Left colon (tissue), 2 donors: ENCODE data around the gene NBPF11. TPM values are rescaled to one million over a fixed set of nuclear protein-coding genes. Genes with fewer than 3 reads are reported as not detected.
A peak's percentile ranks its signal among the peaks of the same experiment; 100 is the strongest.
"Not testable (repeated sequence)": the region's sequence is repeated elsewhere in the genome, so short reads cannot be mapped to it uniquely, and the experiment has no call there.

ENCODE experiments used
- ATAC-seq: fragments of 200-7000 bp; cut with Tn5 transposase; one replicate; pipeline ENCODE4 v1.9.1; 2020; ENCODE audit warnings: mild to moderate bottlenecking, moderate library complexity
- DNase-seq, 2 donors: peaks; one replicate each; pipeline ENCODE4 v3.0.0-alpha.2; 2020
- intact Hi-C, 2 donors: fragments of 100-400 bp; cut with DNase I in 1 of 2; cut with micrococcal nuclease in 1 of 2; formaldehyde crosslinking; loops; one replicate each; pipeline versions ENCODE4 v1.11.2 to v1.14.0; 2022; cut with DNase I, micrococcal nuclease
- long read RNA-seq: library from polyadenylated mRNA; unstranded; transcript quantifications from one replicate; pipeline ENCODE4 v2.0.0, GENCODE V29; 2021
- total RNA-seq, 2 donors: library from RNA; stranded (reverse); fragmentation: NEBNext Ultra II Directional; extraction: Animal tissue kit (Norgen Biotek cat#: 25700); gene quantifications; one replicate each; pipeline ENCODE4 v1.2.1, GENCODE V29; 2021
- donor health status: DM: no; HTN: no; CAD: no.
- donor health status: DM: yes; HTN: yes; CAD: no.

NBPF11 gene, protein sequence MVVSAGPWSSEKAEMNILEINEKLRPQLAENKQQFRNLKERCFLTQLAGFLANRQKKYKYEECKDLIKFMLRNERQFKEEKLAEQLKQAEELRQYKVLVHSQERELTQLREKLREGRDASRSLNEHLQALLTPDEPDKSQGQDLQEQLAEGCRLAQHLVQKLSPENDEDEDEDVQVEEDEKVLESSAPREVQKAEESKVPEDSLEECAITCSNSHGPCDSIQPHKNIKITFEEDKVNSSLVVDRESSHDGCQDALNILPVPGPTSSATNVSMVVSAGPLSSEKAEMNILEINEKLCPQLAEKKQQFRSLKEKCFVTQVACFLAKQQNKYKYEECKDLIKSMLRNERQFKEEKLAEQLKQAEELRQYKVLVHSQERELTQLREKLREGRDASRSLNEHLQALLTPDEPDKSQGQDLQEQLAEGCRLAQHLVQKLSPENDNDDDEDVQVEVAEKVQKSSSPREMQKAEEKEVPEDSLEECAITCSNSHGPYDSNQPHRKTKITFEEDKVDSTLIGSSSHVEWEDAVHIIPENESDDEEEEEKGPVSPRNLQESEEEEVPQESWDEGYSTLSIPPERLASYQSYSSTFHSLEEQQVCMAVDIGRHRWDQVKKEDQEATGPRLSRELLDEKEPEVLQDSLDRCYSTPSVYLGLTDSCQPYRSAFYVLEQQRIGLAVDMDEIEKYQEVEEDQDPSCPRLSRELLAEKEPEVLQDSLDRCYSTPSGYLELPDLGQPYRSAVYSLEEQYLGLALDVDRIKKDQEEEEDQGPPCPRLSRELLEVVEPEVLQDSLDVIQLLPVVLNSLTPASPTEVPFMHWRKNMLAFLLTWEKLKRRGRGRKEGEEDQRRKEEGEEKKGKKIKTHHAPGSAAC
- 10 to 100 TPM in 1 of 2 donors, 1 to 10 TPM in 1; 8.7 to 10.1 TPM for total RNA-seq
- long read RNA-seq, partial matches to known transcripts = 3 of 13 reads
- long read RNA-seq, other reads (novel, unspliced or antisense) = 10 of 13 reads

DNA sequence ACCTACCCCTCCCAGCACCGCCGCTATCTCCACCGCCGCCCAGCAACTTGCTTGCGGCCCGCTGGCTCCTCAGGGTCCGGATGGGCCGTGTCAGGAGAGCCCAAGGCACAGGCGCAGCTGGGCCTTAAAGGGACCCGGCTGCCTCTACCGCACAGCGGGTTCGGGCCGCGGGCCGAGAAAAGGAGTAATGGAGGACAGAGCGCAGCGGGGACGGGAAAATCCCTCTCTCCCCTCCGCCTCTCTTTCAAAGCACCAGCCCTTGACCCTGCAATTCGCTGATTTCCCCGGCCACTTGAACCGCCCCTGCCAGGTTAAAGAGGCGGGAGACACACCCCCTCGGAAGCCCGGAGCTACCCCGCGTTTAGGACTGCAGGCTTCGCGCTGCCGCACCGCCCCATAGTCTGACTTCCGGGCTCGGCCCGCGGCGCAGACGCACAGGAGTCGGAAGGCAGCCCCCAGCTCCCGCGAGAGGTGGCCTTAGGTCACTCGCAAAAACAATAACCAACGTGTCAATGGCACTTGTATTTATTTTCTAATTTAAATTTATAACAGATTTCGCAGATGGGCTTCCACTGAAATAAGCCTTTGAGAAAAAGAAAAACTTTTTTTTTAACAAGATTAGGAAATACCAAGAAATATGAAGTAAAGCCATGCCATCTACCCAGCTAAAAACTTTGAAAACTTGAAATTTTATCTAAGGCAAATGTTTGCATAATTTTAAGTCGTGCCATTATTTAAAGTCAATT, at the start of gene NBPF11:
Gene NBPF11 (minus strand): TSS at position 371 of the 746 bp plus-strand sequence. CDS start 25,278 bp downstream, outside the sequence.
- intact Hi-C loops = not testable (repeated sequence)
- DNase-seq = peak; percentile 89
- peak; percentile 91 for ATAC-seq

- ATAC-seq = peak; percentile 98
- intact Hi-C loops, DNase-seq: not testable (repeated sequence)
Observed at GRCh38 chr1:148197396-148197795, 45.3 kb upstream of the NBPF11 start.

DNA sequence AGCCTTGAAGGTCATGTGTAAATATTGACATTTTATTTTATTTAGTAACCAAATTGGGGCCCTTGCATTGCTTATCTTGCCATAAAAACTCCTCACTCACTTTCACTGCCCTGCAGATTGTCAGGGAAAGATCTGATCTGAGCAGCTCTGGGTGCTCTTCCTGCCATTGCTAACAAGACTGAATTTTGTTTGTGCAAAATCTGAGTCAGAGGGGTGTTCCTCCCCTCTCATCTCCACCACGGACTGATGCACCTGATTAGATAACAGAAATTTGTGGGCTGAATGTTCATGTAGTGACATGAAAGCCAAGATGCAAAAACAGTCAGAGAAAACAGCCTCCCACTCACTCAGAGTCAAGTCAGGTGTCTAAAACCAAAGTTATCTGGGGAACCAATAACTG, 44.9 kb upstream of the NBPF11 start:
- intact Hi-C loops, DNase-seq: not testable (repeated sequence)
- peak; percentile 76 for ATAC-seq

- ATAC-seq, intact Hi-C loops, DNase-seq: not testable (repeated sequence)
Observed at GRCh38 chr1:148195115-148195514, 43.0 kb upstream of the NBPF11 start.

GRCh38 chr1:148188768-148189167, 36.7 kb upstream of the NBPF11 start:
- DNase-seq = peak; percentile 21 to 44
- peak; percentile 34 for ATAC-seq
- intact Hi-C loops = not testable (repeated sequence)

DNA sequence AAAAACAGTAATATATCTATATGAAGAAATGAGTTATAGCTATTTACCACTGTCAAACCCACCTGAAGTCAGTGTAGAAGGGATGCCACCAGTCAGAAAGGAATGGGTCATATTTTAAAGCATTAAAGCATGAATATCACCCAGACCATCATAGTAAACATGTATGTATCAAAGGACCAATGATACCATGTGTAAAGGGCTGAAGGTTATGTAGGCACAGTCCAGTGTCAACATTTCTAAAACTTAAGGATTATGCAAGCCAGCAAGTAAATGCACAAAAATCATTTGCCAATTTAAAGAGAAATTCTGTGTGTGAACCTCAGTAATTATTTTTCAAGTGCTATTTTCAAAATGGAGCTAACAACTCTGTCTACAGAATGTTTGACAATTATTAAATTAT, 26.6 kb upstream of the NBPF11 start:
- intact Hi-C loops, DNase-seq, ATAC-seq: not testable (repeated sequence)

- intact Hi-C loops, DNase-seq, ATAC-seq: not testable (repeated sequence)
Observed at GRCh38 chr1:148175414-148175813, 23.3 kb upstream of the NBPF11 start.

GRCh38 chr1:148171995-148172394, 19.9 kb upstream of the NBPF11 start:
- intact Hi-C loops, ATAC-seq, DNase-seq: not testable (repeated sequence)

DNA sequence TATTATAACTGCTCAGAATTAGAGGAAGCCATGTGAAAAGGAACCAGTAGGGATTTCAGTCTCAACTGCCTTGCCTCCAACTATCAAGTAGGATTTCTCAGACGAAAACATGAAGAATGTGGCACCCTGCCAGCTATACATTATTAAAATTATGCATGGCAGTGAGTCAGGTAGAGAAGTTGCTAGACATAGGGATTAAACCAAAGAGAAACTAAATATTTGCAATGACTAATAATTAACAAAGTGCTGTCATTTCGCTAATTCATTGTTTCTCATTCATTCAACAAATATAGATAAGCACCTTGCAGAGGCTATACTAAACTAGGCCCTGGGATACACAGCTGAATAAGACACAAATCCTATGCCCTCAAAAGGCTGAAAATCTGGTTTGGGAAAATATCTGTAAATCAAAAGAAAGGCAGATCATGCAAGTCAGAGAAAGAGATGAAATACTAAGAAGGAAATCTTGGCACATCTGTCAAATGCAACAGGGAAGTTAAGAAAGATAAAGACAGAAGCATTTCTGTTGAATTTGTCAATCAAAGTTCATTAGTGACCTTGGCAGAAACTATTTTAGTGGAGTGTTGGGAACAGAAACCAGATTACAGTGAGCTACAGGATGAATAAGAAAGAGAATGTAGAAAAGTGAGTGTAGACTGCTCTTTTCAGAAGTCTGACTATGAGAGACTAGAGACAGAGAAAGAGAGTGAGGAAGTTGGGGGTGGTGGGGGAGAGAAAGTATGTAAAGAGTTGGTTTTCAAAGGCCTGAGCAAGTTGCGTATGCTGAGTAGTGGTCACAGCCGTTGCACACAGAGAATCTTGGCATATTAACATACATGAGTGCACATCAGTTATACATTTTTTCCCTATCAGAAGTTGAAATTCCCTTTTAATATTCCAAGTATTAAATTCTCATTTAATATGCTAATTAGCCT, 14.7 kb upstream of the NBPF11 start:
- ATAC-seq = no peak
- intact Hi-C loops = no loop called here
- DNase-seq = no peak

DNA sequence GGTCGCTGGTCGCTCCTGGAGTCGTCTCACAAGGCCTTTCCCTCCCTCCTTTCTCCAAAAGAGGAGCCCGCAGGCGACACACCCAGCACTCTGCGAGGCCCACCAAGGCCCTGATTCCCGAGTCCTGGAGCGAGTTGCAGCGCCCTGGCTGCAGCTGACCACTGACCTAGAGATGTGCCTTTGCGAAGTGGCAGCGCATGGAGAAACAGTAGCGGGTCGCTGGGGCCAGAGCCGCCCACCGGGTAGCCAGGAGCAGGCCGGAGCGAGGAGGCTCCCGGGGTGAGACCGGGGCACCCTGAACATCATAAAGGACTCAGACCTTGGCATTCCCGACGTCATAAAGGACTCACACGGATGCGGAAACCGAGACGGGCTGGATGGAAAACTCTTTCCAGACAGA, 10.3 kb upstream of the NBPF11 start:
- ATAC-seq (no peak), DNase-seq (no peak)
- intact Hi-C loops = no loop called here

- ATAC-seq (no peak), DNase-seq (no peak)
- intact Hi-C loops = no loop called here
Observed at GRCh38 chr1:148161053-148161901, 9.2 kb upstream of the NBPF11 start.

DNA sequence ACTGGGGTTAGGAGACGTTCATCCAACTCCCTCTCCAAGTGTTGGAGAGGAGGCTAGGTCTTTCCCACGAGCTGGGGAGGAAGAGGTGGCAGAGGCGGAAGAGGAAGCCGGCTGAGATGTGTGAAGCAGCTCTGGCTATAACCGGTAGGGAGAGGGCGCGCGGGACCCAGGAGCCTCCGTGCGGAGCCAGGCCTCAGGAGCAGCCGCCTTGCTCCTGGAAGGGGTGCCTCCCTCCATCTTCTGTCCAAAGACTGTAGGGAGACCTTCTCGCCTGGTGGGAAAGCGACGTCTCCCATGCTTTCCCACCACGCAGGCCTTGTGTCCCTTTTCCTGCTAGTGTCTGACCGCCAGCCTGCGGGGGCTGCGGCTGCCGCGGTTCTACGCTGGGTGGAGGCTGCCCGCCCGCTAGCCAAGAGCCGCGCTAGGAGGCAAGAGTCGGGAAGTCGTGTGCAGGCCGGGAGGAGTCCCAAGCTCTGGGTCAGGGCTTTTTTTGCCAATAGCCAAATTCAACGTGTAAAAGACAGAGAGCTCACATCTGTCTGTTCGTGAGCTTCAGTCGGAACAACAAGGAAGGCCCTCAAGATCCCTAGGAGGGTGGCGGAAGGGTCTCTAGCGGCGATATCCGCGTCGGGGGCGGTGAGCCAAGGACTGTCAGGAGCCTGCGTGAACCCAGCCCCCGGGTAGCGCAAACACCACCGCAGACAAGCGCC, 8.4 kb upstream of the NBPF11 start:
- intact Hi-C loops = no loop called here
- ATAC-seq = no peak

DNA sequence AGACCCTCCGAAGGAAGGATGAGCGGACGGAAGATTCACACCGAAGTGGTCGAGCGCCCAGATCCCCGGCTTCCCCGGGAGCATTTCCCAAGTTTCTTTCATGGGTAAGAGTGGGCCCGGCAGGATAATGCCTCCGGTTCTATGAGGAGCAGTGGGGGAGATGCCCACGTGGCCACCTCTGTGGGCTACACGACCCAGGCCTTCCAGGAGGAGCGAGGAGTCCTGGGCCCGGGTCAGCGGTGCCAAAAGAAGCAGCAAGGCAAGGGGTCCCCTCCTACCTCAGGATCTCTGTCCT, 7.9 kb upstream of the NBPF11 start:
- intact Hi-C loops = no loop called here
- DNase-seq = no peak
- no peak for ATAC-seq

More for the DNA sequence above, 8.4 kb upstream of the NBPF11 start:
- DNase-seq = no peak

- DNase-seq (no peak), ATAC-seq (no peak)
- intact Hi-C loops = no loop called here
Observed at GRCh38 chr1:148158341-148159003, 6.4 kb upstream of the NBPF11 start.

- intact Hi-C loops, DNase-seq, ATAC-seq: not testable (repeated sequence)
Observed at GRCh38 chr1:148157803-148158202, 5.7 kb upstream of the NBPF11 start.
